HG03139 (cell line): ENCODE data around the gene IL36RN.

Source experiments
- ATAC-seq: cut with Tn5 transposase; IDR thresholded peaks from one replicate; pipeline ENCODE4 v1.9.1; 2021; ENCODE audit not compliant: unreplicated experiment

The IL36RN gene

GRCh38 chr2:113046465-113046864 lies 12.5 kb upstream of the IL36RN start:
- no peak for ATAC-seq

- no peak for ATAC-seq
Observed at GRCh38 chr2:113050921-113051895, 7.8 kb upstream of the IL36RN start.

- ATAC-seq, result no peak
Observed at GRCh38 chr2:113052396-113052917, 6.5 kb upstream of the IL36RN start, which contains the start of gene IL36B. Gene IL36B (minus strand): TSS chr2:113052867.

GRCh38 chr2:113053666-113054065 lies 5.3 kb upstream of the IL36RN start:
- ATAC-seq, result no peak

GRCh38 chr2:113054066-113054465 lies 4.9 kb upstream of the IL36RN start:
- ATAC-seq, result no peak

GRCh38 chr2:113056521-113056920 lies 2.5 kb upstream of the IL36RN start:
- ATAC-seq, result no peak

GRCh38 chr2:113057117-113057516 lies 1.9 kb upstream of the IL36RN start:
- no peak for ATAC-seq

GRCh38 chr2:113058411-113058994 lies 495 bp upstream of the IL36RN start:
- ATAC-seq, result no peak

- no peak for ATAC-seq
Observed at GRCh38 chr2:113060396-113060795, 1.4 kb downstream of the IL36RN start.

- ATAC-seq, result no peak
Observed at GRCh38 chr2:113060796-113061195, 1.8 kb downstream of the IL36RN start.

GRCh38 chr2:113061241-113061640 lies 2.2 kb downstream of the IL36RN start:
- ATAC-seq, result no peak

- no peak for ATAC-seq
Observed at GRCh38 chr2:113061896-113062770, 3.1 kb downstream of the IL36RN start.

GRCh38 chr2:113064281-113064680 lies 5.3 kb downstream of the IL36RN start:
- no peak for ATAC-seq

GRCh38 chr2:113064898-113065297 lies 5.9 kb downstream of the IL36RN start:
- ATAC-seq, result no peak

- ATAC-seq, result no peak
Observed at GRCh38 chr2:113067681-113068080, 8.7 kb downstream of the IL36RN start, which contains the start of gene IL1F10. Gene IL1F10 (plus strand): TSS chr2:113067970. CDS start chr2:113072739, 4,769 bp downstream.

GRCh38 chr2:113068249-113068648 lies 9.3 kb downstream of the IL36RN start:
- no peak for ATAC-seq

GRCh38 chr2:113068706-113069485 lies 9.9 kb downstream of the IL36RN start:
- no peak for ATAC-seq

- no peak for ATAC-seq
Observed at GRCh38 chr2:113069676-113070605, 10.9 kb downstream of the IL36RN start.

- no peak for ATAC-seq
Observed at GRCh38 chr2:113070606-113070975, 11.6 kb downstream of the IL36RN start.
